Uterus (tissue), 2 donors: ENCODE data around the gene PRKAG3.

Source experiments
- CTCF ChIP-seq, 4 experiments: fragments of 200-600 bp in 2 of 4; fragments of 450-650 bp in 2 of 4; sonication (generic) in 2 of 4; IDR thresholded peaks; one replicate each; pipeline ENCODE4 v1.5.1; 2016 to 2019; ENCODE audit warnings: antibody characterized with exemption in 4 of 4, mild to moderate bottlenecking in 2 of 4, moderate library complexity in 1 of 4
- POLR2A ChIP-seq, 2 donors: fragments of 450-650 bp; IDR thresholded peaks; one replicate each; pipeline ENCODE4 v1.6.1; 2016; ENCODE audit warnings: antibody characterized with exemption in 2 of 2, mild to moderate bottlenecking in 1 of 2, moderate library complexity in 1 of 2

- TF ChIP-seq POLR2A (IDR thresholded peaks at IDR 0.05) (no peak), CTCF (IDR thresholded peaks at IDR 0.05) (no peak)
Measured at GRCh38 chr2:218826791-218827190, 4.8 kb downstream of the PRKAG3 start.
